Neuronal stem cell (in vitro differentiated cells): Measurements from ENCODE around the gene RALY.

Experiments used
- DNase-seq: peaks from one replicate; pipeline ENCODE4 v3.0.0-alpha.2; 2013; ENCODE audit warnings: low spot score
- H2AFZ ChIP-seq: one replicate; pipeline ENCODE4 v1.6.1; 2013; ENCODE audit warnings: mild to moderate bottlenecking, low read length, inconsistent platforms
- H2AK5ac ChIP-seq: 2 replicates; pipeline ENCODE4 v1.6.1; 2013; ENCODE audit warnings: low read depth, mild to moderate bottlenecking, inconsistent platforms, low read length, moderate library complexity, mixed read lengths
- H2BK120ac ChIP-seq: 2 replicates; pipeline ENCODE4 v1.6.1; 2013; ENCODE audit warnings: low read depth, mild to moderate bottlenecking, inconsistent platforms, low read length, moderate library complexity, mixed read lengths
- H2BK12ac ChIP-seq: one replicate; pipeline ENCODE4 v1.6.1; 2013; ENCODE audit warnings: low read length, inconsistent platforms
- H2BK15ac ChIP-seq: 2 replicates; pipeline ENCODE4 v1.6.1; 2013; ENCODE audit warnings: mild to moderate bottlenecking, low read length, inconsistent platforms, mixed read lengths
- H2BK5ac ChIP-seq: one replicate; pipeline ENCODE4 v1.6.1; 2013; ENCODE audit warnings: inconsistent platforms, mild to moderate bottlenecking, low read length, moderate library complexity
- H3K14ac ChIP-seq: one replicate; pipeline ENCODE4 v1.6.1; 2013; ENCODE audit warnings: low read length, inconsistent platforms
- H3K18ac ChIP-seq: 2 replicates; pipeline ENCODE4 v1.6.1; 2013; ENCODE audit warnings: low read length, inconsistent platforms
- H3K23ac ChIP-seq: 2 replicates; pipeline ENCODE4 v1.6.1; 2013; ENCODE audit warnings: low read depth, mild to moderate bottlenecking, mixed read lengths, low read length, inconsistent platforms; ENCODE audit not compliant: poor library complexity
- H3K27ac ChIP-seq: replicated peaks from 3 replicates; pipeline ENCODE4 v1.5.1; 2013; ENCODE audit warnings: low read length, inconsistent platforms
- H3K27me3 ChIP-seq, 3 experiments: 2 replicates each; pipeline ENCODE4 v1.6.1; 2013; ENCODE audit warnings: low read length in 3 of 3, mild to moderate bottlenecking in 2 of 3, inconsistent platforms in 1 of 3, low read depth in 1 of 3, mixed read lengths in 1 of 3, moderate library complexity in 1 of 3; ENCODE audit not compliant: control insufficient read depth in 3 of 3, insufficient read depth in 3 of 3
- H3K36me3 ChIP-seq, 2 donors: replicated peaks in 1 of 2; 2 replicates each; pipeline ENCODE4 v1.6.1; 2013; ENCODE audit warnings: low read length in 2 of 2; ENCODE audit not compliant: control insufficient read depth in 2 of 2, insufficient read depth in 2 of 2
- H3K4ac ChIP-seq: 2 replicates; pipeline ENCODE4 v1.6.1; 2013; ENCODE audit warnings: inconsistent platforms, mild to moderate bottlenecking, low read length, moderate library complexity
- H3K4me1 ChIP-seq, 2 donors: 1 replicate in 1 of 2; 2 replicates in 1 of 2; pipeline ENCODE4 v1.6.1; 2013; ENCODE audit warnings: low read length in 2 of 2, low read depth in 1 of 2; ENCODE audit not compliant: control insufficient read depth in 2 of 2, insufficient read depth in 1 of 2
- H3K4me2 ChIP-seq: one replicate; pipeline ENCODE4 v1.6.1; 2013; ENCODE audit warnings: mild to moderate bottlenecking, low read length, inconsistent platforms; ENCODE audit not compliant: insufficient read depth, poor library complexity, severe bottlenecking
- H3K4me3 ChIP-seq, 2 donors: 2 replicates each; pipeline ENCODE4 v1.5.1; 2013; ENCODE audit warnings: low read length in 2 of 2, mild to moderate bottlenecking in 2 of 2, inconsistent platforms in 1 of 2, moderate library complexity in 1 of 2
- H3K79me1 ChIP-seq: one replicate; pipeline ENCODE4 v1.6.1; 2013; ENCODE audit warnings: low read depth, mild to moderate bottlenecking, inconsistent platforms, low read length, moderate library complexity
- H3K9ac ChIP-seq: one replicate; pipeline ENCODE4 v1.6.1; 2013; ENCODE audit warnings: mild to moderate bottlenecking, low read depth, low read length, inconsistent platforms; ENCODE audit not compliant: poor library complexity
- H3K9me3 ChIP-seq, 2 donors: replicated peaks in 1 of 2; 2 replicates each; pipeline versions ENCODE3 to v1.6.1; 2013; ENCODE audit warnings: low read length in 2 of 2, mild to moderate bottlenecking in 2 of 2, inconsistent platforms in 1 of 2, low read depth in 1 of 2, mixed read lengths in 1 of 2, moderate library complexity in 1 of 2; ENCODE audit not compliant: control insufficient read depth in 2 of 2, insufficient read depth in 1 of 2
- H4K8ac ChIP-seq: one replicate; pipeline ENCODE4 v1.6.1; 2013; ENCODE audit warnings: low read depth, mild to moderate bottlenecking, inconsistent platforms, low read length, moderate library complexity
- H4K91ac ChIP-seq: one replicate; pipeline ENCODE4 v1.6.1; 2013; ENCODE audit warnings: low read length, low read depth, mild to moderate bottlenecking, inconsistent platforms; ENCODE audit not compliant: poor library complexity
- WGBS, 2 donors: extraction: QIAGEN DNeasy Blood & Tissue Kit; methylation state at CpG; one replicate each; pipeline ENCODE4 v1.1.7; 2013; ENCODE audit warnings: missing lambda C conversion rate in 2 of 2, mixed read lengths in 1 of 2; ENCODE audit not compliant: insufficient read length in 2 of 2, insufficient replicate concordance in 1 of 2; ENCODE audit errors: extremely low coverage in 2 of 2; 5-methylcytosine and 5-hydroxymethylcytosine counted together

RALY gene

GRCh38 chr20:34123309-34123708 lies 129.6 kb downstream of the RALY start:
- no peak overlapping the region for H3K4ac ChIP-seq
- no peak overlapping the region for H2BK5ac ChIP-seq
- no peak for DNase-seq
- H3K18ac ChIP-seq = no peak overlapping the region
- no peaks in the 10 kb centered on the region for H3K4me1 ChIP-seq
- no peak overlapping the region for H3K9ac ChIP-seq
- no peak overlapping the region for H3K23ac ChIP-seq
- no peaks in the 10 kb centered on the region for H3K79me1 ChIP-seq
- H3K27me3 ChIP-seq = no peaks in the 10 kb centered on the region
- no peak overlapping the region for H2BK12ac ChIP-seq
- H4K91ac ChIP-seq = no peak overlapping the region
- no peak overlapping the region for H2BK120ac ChIP-seq
- H3K4me3 ChIP-seq = no peak overlapping the region
- no peak overlapping the region for H2BK15ac ChIP-seq
- H3K4me2 ChIP-seq = no peak overlapping the region
- H2AK5ac ChIP-seq = no peak overlapping the region
- no peak overlapping the region for H3K27ac ChIP-seq
- H4K8ac ChIP-seq = no peak overlapping the region
- no peaks in the 10 kb centered on the region for H3K9me3 ChIP-seq
- no peak overlapping the region for H2AFZ ChIP-seq
- no peak overlapping the region for H3K14ac ChIP-seq
- no peaks in the 10 kb centered on the region for H3K36me3 ChIP-seq

- H3K27me3 ChIP-seq = no peaks in the 10 kb centered on the region
- peak overlapping the region; percentile 39 for H2AFZ ChIP-seq
- H2BK12ac ChIP-seq = no peak overlapping the region
- H4K91ac ChIP-seq = no peak overlapping the region
- H3K23ac ChIP-seq = no peak overlapping the region
- no peaks in the 10 kb centered on the region for H3K36me3 ChIP-seq
- no peaks in the 10 kb centered on the region for H3K79me1 ChIP-seq
- H3K18ac ChIP-seq = no peak overlapping the region
- H2BK15ac ChIP-seq = no peak overlapping the region
- DNase-seq = no peak
- H3K4me2 ChIP-seq = no peak overlapping the region
- no peak overlapping the region for H2BK120ac ChIP-seq
- no peak overlapping the region for H4K8ac ChIP-seq
- H2BK5ac ChIP-seq = no peak overlapping the region
- no peak overlapping the region for H3K4ac ChIP-seq
- no peaks in the 10 kb centered on the region for H3K4me1 ChIP-seq
- H3K4me3 ChIP-seq = no peak overlapping the region
- no peaks in the 10 kb centered on the region for H3K9me3 ChIP-seq
- no peak overlapping the region for H3K9ac ChIP-seq
- H3K27ac ChIP-seq = no peak overlapping the region
- H2AK5ac ChIP-seq = no peak overlapping the region
- H3K14ac ChIP-seq = no peak overlapping the region
- no CpG with 5 or more reads among the region's 2 CpGs for WGBS, 2 donors
Measured at GRCh38 chr20:34124469-34125249, 130.9 kb downstream of the RALY start.

GRCh38 chr20:34127792-34128191 lies 134.1 kb downstream of the RALY start:
- DNase-seq = no peak
- Histone ChIP-seq H3K23ac (no peak overlapping the region), H2BK12ac (no peak overlapping the region), H3K36me3 (no peaks in the 10 kb centered on the region), H3K27me3 (no peaks in the 10 kb centered on the region), H3K9me3 (no peaks in the 10 kb centered on the region), H3K79me1 (no peaks in the 10 kb centered on the region), H2BK5ac (no peak overlapping the region), H2BK15ac (no peak overlapping the region), H2BK120ac (no peak overlapping the region), H3K4me3 (no peak overlapping the region), H4K8ac (no peak overlapping the region), H2AFZ (no peak overlapping the region), H3K4ac (no peak overlapping the region), H3K18ac (no peak overlapping the region), H2AK5ac (no peak overlapping the region), H3K14ac (no peak overlapping the region), H3K4me2 (no peak overlapping the region), H3K27ac (no peak overlapping the region), H4K91ac (no peak overlapping the region), H3K4me1 (no peaks in the 10 kb centered on the region), H3K9ac (no peak overlapping the region)
- WGBS, 2 donors = no CpG with 5 or more reads among the region's 10 CpGs

GRCh38 chr20:34129518-34130162 lies 135.9 kb downstream of the RALY start:
- Histone ChIP-seq H3K18ac (no peak overlapping the region), H2BK15ac (no peak overlapping the region), H3K9me3 (no peaks in the 10 kb centered on the region), H3K23ac (no peak overlapping the region), H3K36me3 (no peaks in the 10 kb centered on the region), H4K8ac (no peak overlapping the region), H2BK120ac (no peak overlapping the region), H3K4me3 (no peak overlapping the region), H2BK5ac (no peak overlapping the region), H3K79me1 (no peaks in the 10 kb centered on the region), H2BK12ac (no peak overlapping the region), H2AFZ (peak overlapping the region; percentile 82), H3K4me1 (no peaks in the 10 kb centered on the region), H4K91ac (no peak overlapping the region), H2AK5ac (no peak overlapping the region), H3K4ac (no peak overlapping the region), H3K27ac (no peak overlapping the region), H3K4me2 (peak overlapping the region; percentile 40), H3K27me3 (no peaks in the 10 kb centered on the region), H3K9ac (no peak overlapping the region), H3K14ac (no peak overlapping the region)
- no CpG with 5 or more reads among the region's 10 CpGs for WGBS, 2 donors
- peak; percentile 75 for DNase-seq
